ENCODE data around the gene ROCK2. TPM values are rescaled to one million over a fixed set of nuclear protein-coding genes. Genes with fewer than 3 reads are reported as not detected.

Gene ROCK2
- total and polyA plus RNA-seq, 2 of the 13 experiments (the other 11 are each of a cell fraction or from before 2014, with no cell fraction given), result 38.1 to 119 TPM

DNA sequence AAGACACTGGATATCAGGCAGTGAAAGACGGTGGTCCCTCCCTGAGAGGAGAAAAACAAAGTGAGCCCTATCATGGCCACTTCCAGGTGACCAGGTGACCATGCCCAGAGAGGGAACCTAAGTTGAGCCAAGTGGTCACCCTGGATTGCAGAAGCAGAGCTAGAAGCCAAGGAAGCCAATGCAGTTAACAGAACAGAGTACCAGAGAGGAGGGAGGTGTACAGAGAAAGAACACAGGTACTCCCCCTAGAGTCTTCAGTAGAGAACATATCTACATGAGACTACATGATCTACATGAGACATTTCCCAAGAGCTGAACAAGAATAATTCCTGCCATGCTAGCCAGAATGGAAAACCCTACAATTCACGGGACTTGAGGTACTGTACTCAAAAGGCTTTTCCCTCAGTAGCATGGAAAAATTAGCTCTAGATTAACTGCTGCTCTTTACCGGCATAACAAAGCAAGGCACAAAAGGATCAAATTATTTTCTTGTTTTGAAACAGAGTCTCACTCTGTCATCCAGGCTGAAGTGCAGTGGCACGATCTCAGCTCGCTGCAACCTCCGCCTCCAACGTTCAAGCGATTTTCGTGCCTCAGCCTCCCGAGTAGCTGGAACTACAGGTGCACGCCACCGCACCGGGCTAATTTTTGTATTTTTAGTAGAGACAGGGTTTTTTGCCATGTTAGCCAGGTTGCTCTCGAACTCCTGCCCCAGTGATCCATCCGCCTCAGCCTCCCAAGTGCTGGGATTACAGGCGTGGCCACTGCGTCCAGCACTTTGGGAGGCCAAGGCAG is 23.5 kb downstream of the ROCK2 start (continued):
- peak; percentile 44 for TF ChIP-seq PRPF4 (IDR thresholded peaks at IDR 0.05; ENCODE audit: low read depth, low read length, poor library complexity, severe bottlenecking)
- no peak for TF ChIP-seq TGIF2 (CRISPR knock-in tag; IDR thresholded peaks at IDR 0.05)
- TF ChIP-seq ZMYM3 (CRISPR knock-in tag; IDR thresholded peaks at IDR 0.05), result 0 out of 2 replicates have a peak, but pooled peaks have one; percentile 10
- TF ChIP-seq ARNT (IDR thresholded peaks at IDR 0.05), result no peak

DNA sequence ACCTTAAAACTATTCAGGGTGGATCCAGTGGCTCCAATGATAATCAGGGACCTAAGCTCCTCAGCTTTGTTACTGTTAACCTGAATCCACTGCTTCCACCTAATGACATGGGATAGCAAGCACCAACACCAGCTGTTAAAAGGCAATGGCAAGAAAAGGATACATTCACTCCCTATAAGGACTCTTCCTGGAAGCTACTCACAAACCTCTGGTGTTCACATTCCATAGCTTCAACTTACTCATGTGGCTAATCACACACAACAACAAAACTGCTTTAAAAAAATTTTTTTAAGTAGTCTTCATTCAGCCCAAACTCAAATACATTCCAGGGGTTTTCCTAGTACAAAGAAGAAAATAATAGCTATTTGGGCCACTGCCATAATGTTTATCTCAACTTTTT is 24.5 kb downstream of the ROCK2 start:
- Histone ChIP-seq H3K36me3 (replicated peaks in 1 of 2; ENCODE audit: control insufficient read depth in 1 of 2, insufficient read depth in 2 of 2, low read length in 2 of 2) (peaks cover 0 to 3% of the 10 kb centered on the region in 2 experiments; a peak in 4 of 5 replicates), H3K27me3 (ENCODE audit: control insufficient read depth in 1 of 2, insufficient read depth in 2 of 2, low read length in 2 of 2) (no peaks in the 10 kb centered on the region), H3K4me1 (ENCODE audit: insufficient read depth, low read length) (peaks cover 44% of the 10 kb centered on the region), H3K79me2 (ENCODE audit: insufficient read depth, low read length) (peaks cover 87% of the 10 kb centered on the region), H3K9me3 (ENCODE audit: low read length) (no peaks in the 10 kb centered on the region), H3K27ac (ENCODE audit: extremely low read length, insufficient read depth, low read length) (no peak overlapping the region), H3K4me3 (replicated peaks in 1 of 3; ENCODE audit: insufficient read depth in 1 of 3, low read depth in 2 of 3, low read length in 3 of 3) (no peak overlapping the region), H3K4me2 (ENCODE audit: low read depth, low read length) (no peak overlapping the region), H2AFZ (ENCODE audit: low read length) (no peak overlapping the region), H3K9ac (ENCODE audit: insufficient read depth, low read depth, low read length) (no peak overlapping the region), H4K20me1 (ENCODE audit: insufficient read depth, low read length) (peaks cover 77% of the 10 kb centered on the region)
- ChIA-PET POLR2A (interaction anchor here (1.4 to 1.6 kb wide), 2 partner anchors 17 to 26 kb away, joined by 3 to 4 read pairs; no protein-coding TSS in a partner anchor), CTCF (ENCODE audit: low intra/inter-chr PET ratio, low total read pairs) (no interaction called here)
- no TSS peak for BruUV-seq (replicated peaks)
- in situ Hi-C loops (cut with HindIII; ENCODE audit: extremely low pct_ligation_motif_present, low pct_unique_long_range_greater_than_20kb) (no loop called here), intact Hi-C loops (cut with micrococcal nuclease; ENCODE audit: unreplicated experiment) (no loop called here)
- ATAC-seq (no peak), FAIRE-seq (no peak), DNase-seq (ENCODE audit: low spot score) (no peak)
- no peak for TF ChIP-seq MIER3 (CRISPR knock-in tag; IDR thresholded peaks at IDR 0.05; ENCODE audit: borderline replicate concordance)
- peak; percentile 68 for TF ChIP-seq RBM22 (optimal IDR thresholded peaks at IDR 0.05; ENCODE audit: low read length)

All from HepG2 (cell line).